Measurements from ENCODE around the gene CNTN1. TPM values are rescaled to one million over a fixed set of nuclear protein-coding genes. Genes with fewer than 3 reads are reported as not detected.

The CNTN1 gene
- total and polyA plus RNA-seq, 9 of the 15 experiments (the other 6 are each of a cell fraction or from before 2014, with no cell fraction given): 0.16 TPM; not detected in 8

DNA sequence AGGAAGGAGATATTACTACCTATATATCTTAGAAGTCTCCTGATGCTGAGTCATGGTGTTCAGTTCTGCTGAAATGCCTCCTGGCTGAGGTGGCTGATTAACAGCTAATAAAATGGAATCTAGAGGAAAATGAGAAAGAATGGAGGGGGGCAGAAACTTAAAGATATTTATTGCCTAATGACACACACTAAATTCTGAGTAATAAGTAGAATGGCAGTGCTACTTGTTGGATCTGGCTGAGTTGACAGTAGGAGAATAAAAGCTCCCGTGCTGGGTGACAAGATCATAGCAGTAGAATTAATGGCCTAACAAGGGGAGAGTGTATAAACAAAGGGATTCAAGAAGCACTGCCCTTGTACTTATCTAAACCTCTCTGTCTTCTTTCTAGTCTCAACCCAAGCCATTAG is 137.5 kb downstream of the CNTN1 start:
- no peaks in the 10 kb centered on the region for H3K9me3 ChIP-seq (replicated peaks; ENCODE audit: control insufficient read depth, insufficient read depth, low read depth, low read length)
- H4K20me1 ChIP-seq (replicated peaks; ENCODE audit: control insufficient read depth, insufficient read depth, low read length): no peaks in the 10 kb centered on the region
- ATAC-seq (no peak), FAIRE-seq (no peak), DNase-seq (ENCODE audit: extremely low read depth in 1 of 4, low spot score in 3 of 4) (no peak)
- H3K9ac ChIP-seq (ENCODE audit: insufficient read depth in 1 of 2, low read depth in 2 of 2, low read length in 2 of 2): no peak overlapping the region
- H3K27me3 ChIP-seq (ENCODE audit: control insufficient read depth in 2 of 2, insufficient read depth in 2 of 2, low read length in 2 of 2): no peaks in the 10 kb centered on the region
- no TSS peak for BruUV-seq (replicated peaks)
- no peak overlapping the region for H3K4me3 ChIP-seq
- ChIA-PET POLR2A (no interaction called here), CTCF (ENCODE audit: low intra/inter-chr PET ratio) (no interaction called here)
- 0% methylated on average over 1 of the region's 1 CpG for whole genome bisulfite sequencing (ENCODE audit: insufficient coverage, low coverage, missing lambda C conversion rate)
- TF ChIP-seq ZFP1 (CRISPR knock-in tag; IDR thresholded peaks at IDR 0.05) (no peak), BRCA1 (IDR thresholded peaks at IDR 0.05) (no peak), BRCA1 (CRISPR knock-in tag; IDR thresholded peaks at IDR 0.05) (no peak), KAT7 (CRISPR knock-in tag; IDR thresholded peaks at IDR 0.05; ENCODE audit: borderline replicate concordance) (no peak), HES1 (IDR thresholded peaks at IDR 0.05; ENCODE audit: low read depth) (no peak), TBL1XR1 (IDR thresholded peaks at IDR 0.05; ENCODE audit: low read length in 2 of 2) (no peak), ZNF780A (CRISPR knock-in tag; IDR thresholded peaks at IDR 0.05) (no peak), MEF2D (tag; conservative IDR thresholded peaks at IDR 0.05; ENCODE audit: low read depth) (no peak)
- TF ChIP-seq, protein P1, sequence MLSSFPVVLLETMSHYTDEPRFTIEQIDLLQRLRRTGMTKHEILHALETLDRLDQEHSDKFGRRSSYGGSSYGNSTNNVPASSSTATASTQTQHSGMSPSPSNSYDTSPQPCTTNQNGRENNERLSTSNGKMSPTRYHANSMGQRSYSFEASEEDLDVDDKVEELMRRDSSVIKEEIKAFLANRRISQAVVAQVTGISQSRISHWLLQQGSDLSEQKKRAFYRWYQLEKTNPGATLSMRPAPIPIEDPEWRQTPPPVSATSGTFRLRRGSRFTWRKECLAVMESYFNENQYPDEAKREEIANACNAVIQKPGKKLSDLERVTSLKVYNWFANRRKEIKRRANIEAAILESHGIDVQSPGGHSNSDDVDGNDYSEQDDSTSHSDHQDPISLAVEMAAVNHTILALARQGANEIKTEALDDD (IDR thresholded peaks at IDR 0.05): no peak
- H2AFZ ChIP-seq (ENCODE audit: low read depth, low read length): no peak overlapping the region
- in situ Hi-C loops (cut with MboI): no loop called here
- no peaks in the 10 kb centered on the region for H3K4me1 ChIP-seq (replicated peaks in 1 of 2; ENCODE audit: control insufficient read depth in 2 of 2, insufficient read depth in 2 of 2, low read length in 2 of 2)
- intact Hi-C loops (cut with micrococcal nuclease): no loop called here
- no peaks in the 10 kb centered on the region for H3K79me2 ChIP-seq (ENCODE audit: control insufficient read depth, insufficient read depth, low read length)
- H3K4me2 ChIP-seq (ENCODE audit: insufficient read depth, low read length): no peak overlapping the region
- no peaks in the 10 kb centered on the region for H3K36me3 ChIP-seq (ENCODE audit: control insufficient read depth, insufficient read depth, low read length)
- H3K27ac ChIP-seq (ENCODE audit: extremely low read depth, low read depth, low read length): no peak overlapping the region
- H3K9me1 ChIP-seq (ENCODE audit: control insufficient read depth, insufficient read depth, low read length): no peaks in the 10 kb centered on the region
